HG03432 (cell line): ENCODE results near the gene DCST1.

ENCODE experiments used
- ATAC-seq: cut with Tn5 transposase; IDR thresholded peaks from one replicate; pipeline ENCODE4 v1.9.1; 2021; ENCODE audit warnings: mild to moderate bottlenecking, moderate library complexity; ENCODE audit not compliant: unreplicated experiment

DCST1 gene

GRCh38 chr1:155083865-155084721 lies 50.5 kb downstream of the DCST1 start:
- ATAC-seq, result peak; percentile 2

GRCh38 chr1:155084722-155085503 lies 51.3 kb downstream of the DCST1 start:
- ATAC-seq, result peak; percentile 76

GRCh38 chr1:155085504-155086127 lies 52.0 kb downstream of the DCST1 start:
- no peak for ATAC-seq

- no peak for ATAC-seq
Observed at GRCh38 chr1:155086128-155086741, 52.6 kb downstream of the DCST1 start.

GRCh38 chr1:155086856-155087535 lies 53.4 kb downstream of the DCST1 start:
- no peak for ATAC-seq

GRCh38 chr1:155091071-155092051 lies 57.7 kb downstream of the DCST1 start:
- no peak for ATAC-seq

GRCh38 chr1:155092131-155092530 lies 58.5 kb downstream of the DCST1 start:
- no peak for ATAC-seq

GRCh38 chr1:155092641-155093040 lies 59.0 kb downstream of the DCST1 start:
- ATAC-seq, result no peak

- ATAC-seq, result no peak
Observed at GRCh38 chr1:155093911-155094621, 60.4 kb downstream of the DCST1 start.

- ATAC-seq, result no peak
Observed at GRCh38 chr1:155094622-155094948, 61.0 kb downstream of the DCST1 start.

GRCh38 chr1:155099331-155099730 lies 65.7 kb downstream of the DCST1 start:
- ATAC-seq, result no peak
